ENCODE data around the gene HELZ.
"Not testable (repeated sequence)": the region's sequence is repeated elsewhere in the genome, so short reads cannot be mapped to it uniquely, and the experiment has no call there.

The HELZ gene

DNA sequence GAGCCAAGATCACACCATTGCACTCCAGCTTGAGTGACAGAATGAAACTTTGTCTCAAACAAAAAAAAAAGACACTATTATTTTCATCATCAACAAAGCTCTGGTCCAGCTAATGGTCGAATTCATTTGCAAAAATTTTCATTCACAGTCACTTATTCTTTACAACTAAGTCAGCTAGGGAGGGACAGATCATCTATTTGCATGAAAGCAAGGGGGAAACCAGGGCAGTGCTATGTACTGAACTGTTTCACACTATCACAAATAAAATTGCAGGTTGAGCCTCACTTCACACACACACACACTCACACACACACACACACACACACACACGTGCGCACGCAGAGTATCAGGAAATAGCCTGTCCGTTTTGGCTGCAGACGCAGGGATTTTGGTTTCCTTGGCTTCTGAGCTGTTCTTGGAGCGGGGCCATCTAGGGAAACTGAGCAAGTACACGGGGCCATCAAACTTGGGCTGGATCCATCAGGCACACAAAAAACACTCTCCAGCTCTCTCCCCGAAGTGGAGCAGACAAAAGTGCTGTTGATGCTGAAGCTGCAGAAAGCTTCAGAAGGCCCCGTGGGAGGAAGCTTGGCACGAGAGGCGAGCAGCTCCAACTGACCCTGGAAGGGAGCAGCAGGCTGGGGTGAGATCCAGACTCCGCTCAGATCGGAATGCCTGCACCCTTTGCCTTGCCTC is 44.3 kb upstream of the HELZ start:
- ChIA-PET CTCF (interaction anchor here (0.7 to 1.7 kb wide), 3 partner anchors 17 to 182 kb away, joined by 3 to 4 read pairs (median 3); no protein-coding TSS in a partner anchor), POLR2A (interaction anchor here (0.6 kb wide), 1 partner anchor 86 kb away, joined by 3 read pairs; no protein-coding TSS in a partner anchor)
- no peak for TF ChIP-seq CTCF (IDR thresholded peaks at IDR 0.05; ENCODE audit: insufficient read depth, low read length, missing control alignments)
- no peak for DNase-seq (ENCODE audit: low read depth, low spot score)
- no peak overlapping the region for H3K4me3 ChIP-seq (ENCODE audit: low read depth, low read length)

GRCh38 chr17:67286826-67287225 is 41.8 kb upstream of the HELZ start:
- CTCF ChIA-PET = interaction anchor here (1.0 to 1.2 kb wide), 3 partner anchors 9 to 316 kb away, joined by 3 to 6 read pairs (median 3); no protein-coding TSS in a partner anchor
- DNase-seq (ENCODE audit: low read depth, low spot score); POLR2A ChIA-PET; H3K4me3 ChIP-seq (ENCODE audit: low read depth, low read length): not testable (repeated sequence)

GRCh38 chr17:67285360-67285759 is 40.4 kb upstream of the HELZ start:
- no peak for TF ChIP-seq CTCF (IDR thresholded peaks at IDR 0.05; ENCODE audit: insufficient read depth, low read length, missing control alignments)
- H3K4me3 ChIP-seq (ENCODE audit: low read depth, low read length) = no peak overlapping the region
- no peak for DNase-seq (ENCODE audit: low read depth, low spot score)
- POLR2A ChIA-PET = no interaction called here
- CTCF ChIA-PET = no interaction called here

GRCh38 chr17:67283731-67284516 is 38.9 kb upstream of the HELZ start:
- no peak for DNase-seq (ENCODE audit: low read depth, low spot score)
- no peak for TF ChIP-seq CTCF (IDR thresholded peaks at IDR 0.05; ENCODE audit: insufficient read depth, low read length, missing control alignments)
- ChIA-PET CTCF (interaction anchor here (1.0 to 3.5 kb wide), 4 partner anchors 9 to 26 kb away, joined by 3 to 14 read pairs (median 4); no protein-coding TSS in a partner anchor), POLR2A (no interaction called here)
- no peak overlapping the region for H3K4me3 ChIP-seq (ENCODE audit: low read depth, low read length)

- H3K4me3 ChIP-seq (ENCODE audit: low read depth, low read length) = no peak overlapping the region
- TF ChIP-seq CTCF (IDR thresholded peaks at IDR 0.05; ENCODE audit: insufficient read depth, low read length, missing control alignments) = no peak
- CTCF ChIA-PET = interaction anchor here (2.6 to 3.5 kb wide), 2 partner anchors 9 to 11 kb away, joined by 6 to 14 read pairs; no protein-coding TSS in a partner anchor
- no peak for DNase-seq (ENCODE audit: low read depth, low spot score)
- POLR2A ChIA-PET = no interaction called here
Observed at GRCh38 chr17:67281743-67282142, 36.7 kb upstream of the HELZ start.

GRCh38 chr17:67281053-67281452 is 36.1 kb upstream of the HELZ start:
- DNase-seq (ENCODE audit: low read depth, low spot score) = no peak
- TF ChIP-seq CTCF (IDR thresholded peaks at IDR 0.05; ENCODE audit: insufficient read depth, low read length, missing control alignments) = no peak
- H3K4me3 ChIP-seq (ENCODE audit: low read depth, low read length) = no peak overlapping the region
- ChIA-PET CTCF (interaction anchor here (2.6 to 2.9 kb wide), 2 partner anchors 9 to 12 kb away, joined by 6 to 18 read pairs; no protein-coding TSS in a partner anchor), POLR2A (no interaction called here)
